Breast epithelium (tissue), 3 donors: ENCODE measurements around the gene ZNF674.
"Not testable (repeated sequence)": the region's sequence is repeated elsewhere in the genome, so short reads cannot be mapped to it uniquely, and the experiment has no call there.

ENCODE experiments used
- POLR2A ChIP-seq: fragments of 450-650 bp; IDR thresholded peaks from one replicate; pipeline ENCODE4 v1.6.1; 2016; ENCODE audit warnings: antibody characterized with exemption, mild to moderate bottlenecking, moderate library complexity
- POLR2AphosphoS5 ChIP-seq, 3 donors: sonication (generic); formaldehyde crosslinking; IDR thresholded peaks; one replicate each; pipeline ENCODE4 v1.6.1; 2017; ENCODE audit warnings: antibody characterized with exemption in 3 of 3
- TF ChIP-seq, protein P1 (sequence below), 3 donors: fragments of 450-650 bp; IDR thresholded peaks; one replicate each; pipeline ENCODE4 v1.5.1; 2016 to 2017; ENCODE audit warnings: antibody characterized with exemption in 3 of 3, mild to moderate bottlenecking in 3 of 3, moderate library complexity in 3 of 3

DNA sequence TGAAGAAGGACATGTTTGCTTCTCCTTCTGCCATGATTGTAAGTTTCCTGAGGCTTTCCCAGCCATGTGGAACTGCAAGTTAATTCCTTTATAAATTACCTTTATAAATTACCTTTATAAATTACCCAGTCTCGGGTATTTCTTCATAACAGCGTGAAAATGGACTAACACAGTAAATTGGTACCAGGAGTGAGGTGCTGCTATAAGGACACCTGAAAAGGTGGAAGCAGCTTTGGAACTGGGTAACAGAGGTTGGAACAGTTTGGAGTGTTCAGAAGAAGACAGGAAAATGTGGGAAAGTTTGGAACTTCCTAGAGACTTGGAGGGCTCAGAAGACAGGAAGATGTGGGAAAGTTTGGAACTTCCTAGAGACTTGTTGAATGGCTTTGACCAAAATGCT is 66.6 kb downstream of the ZNF674 start:
- TF ChIP-seq, protein P1, sequence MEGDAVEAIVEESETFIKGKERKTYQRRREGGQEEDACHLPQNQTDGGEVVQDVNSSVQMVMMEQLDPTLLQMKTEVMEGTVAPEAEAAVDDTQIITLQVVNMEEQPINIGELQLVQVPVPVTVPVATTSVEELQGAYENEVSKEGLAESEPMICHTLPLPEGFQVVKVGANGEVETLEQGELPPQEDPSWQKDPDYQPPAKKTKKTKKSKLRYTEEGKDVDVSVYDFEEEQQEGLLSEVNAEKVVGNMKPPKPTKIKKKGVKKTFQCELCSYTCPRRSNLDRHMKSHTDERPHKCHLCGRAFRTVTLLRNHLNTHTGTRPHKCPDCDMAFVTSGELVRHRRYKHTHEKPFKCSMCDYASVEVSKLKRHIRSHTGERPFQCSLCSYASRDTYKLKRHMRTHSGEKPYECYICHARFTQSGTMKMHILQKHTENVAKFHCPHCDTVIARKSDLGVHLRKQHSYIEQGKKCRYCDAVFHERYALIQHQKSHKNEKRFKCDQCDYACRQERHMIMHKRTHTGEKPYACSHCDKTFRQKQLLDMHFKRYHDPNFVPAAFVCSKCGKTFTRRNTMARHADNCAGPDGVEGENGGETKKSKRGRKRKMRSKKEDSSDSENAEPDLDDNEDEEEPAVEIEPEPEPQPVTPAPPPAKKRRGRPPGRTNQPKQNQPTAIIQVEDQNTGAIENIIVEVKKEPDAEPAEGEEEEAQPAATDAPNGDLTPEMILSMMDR (IDR thresholded peaks at IDR 0.05): not testable (repeated sequence)
- not testable (repeated sequence) for TF ChIP-seq POLR2AphosphoS5 (IDR thresholded peaks at IDR 0.05); POLR2A
